Liver (tissue), 9 donors: ENCODE data around the gene CCR7. TPM values are rescaled to one million over a fixed set of nuclear protein-coding genes. Genes with fewer than 3 reads are reported as not detected.
A peak's percentile ranks its signal among the peaks of the same experiment; 100 is the strongest.

Experiments
- DNase-seq: peaks from one replicate; pipeline ENCODE4 v3.0.0-alpha.2; 2017; ENCODE audit warnings: low spot score
- H3K27ac ChIP-seq, 2 donors: one replicate each; pipeline ENCODE4 v1.7.0; 2013; ENCODE audit warnings: inconsistent platforms in 2 of 2, low read length in 2 of 2, control low read depth in 1 of 2, low read depth in 1 of 2, mild to moderate bottlenecking in 1 of 2
- H3K27me3 ChIP-seq, 4 donors: one replicate each; pipeline versions ENCODE4 v1.6.1 to v1.7.0; 2013; ENCODE audit warnings: low read length in 3 of 4, inconsistent platforms in 1 of 4, mild to moderate bottlenecking in 1 of 4, moderate library complexity in 1 of 4; ENCODE audit not compliant: control insufficient read depth in 4 of 4, insufficient read depth in 4 of 4
- H3K36me3 ChIP-seq, 4 donors: one replicate each; pipeline versions ENCODE4 v1.6.1 to v1.7.0; 2013; ENCODE audit warnings: low read length in 3 of 4, mild to moderate bottlenecking in 3 of 4, low read depth in 1 of 4, moderate library complexity in 1 of 4; ENCODE audit not compliant: control insufficient read depth in 4 of 4, insufficient read depth in 3 of 4
- H3K4me1 ChIP-seq, 4 donors: one replicate each; pipeline versions ENCODE4 v1.6.1 to v1.7.0; 2013; ENCODE audit warnings: low read length in 3 of 4, mild to moderate bottlenecking in 3 of 4, moderate library complexity in 1 of 4; ENCODE audit not compliant: control insufficient read depth in 4 of 4, insufficient read depth in 4 of 4
- H3K4me3 ChIP-seq, 3 donors: one replicate each; pipeline versions ENCODE4 v1.6.1 to v1.7.0; 2013; ENCODE audit warnings: low read length in 3 of 3, control low read depth in 1 of 3, low read depth in 1 of 3, mild to moderate bottlenecking in 1 of 3
- H3K9ac ChIP-seq, 2 donors: one replicate each; pipeline ENCODE4 v1.7.0; 2013; ENCODE audit warnings: low read length in 2 of 2, mild to moderate bottlenecking in 2 of 2, moderate library complexity in 2 of 2, control low read depth in 1 of 2, low read depth in 1 of 2
- H3K9me3 ChIP-seq, 4 donors: one replicate each; pipeline versions ENCODE4 v1.6.1 to v1.7.0; 2013; ENCODE audit warnings: low read length in 3 of 4; ENCODE audit not compliant: control insufficient read depth in 4 of 4
- CTCF ChIP-seq: fragments of 150-350 bp; IDR thresholded peaks from 2 replicates; pipeline ENCODE4 v1.5.1; 2017; ENCODE audit warnings: improper control_type of control experiment, low read depth, low read length; ENCODE audit not compliant: missing input control
- EGR1 ChIP-seq, 2 donors: IDR thresholded peaks; 2 replicates each; pipeline ENCODE4 v1.6.1; 2016 to 2018; ENCODE audit warnings: antibody characterized with exemption in 2 of 2, low read depth in 2 of 2
- FOXA1 ChIP-seq: IDR thresholded peaks from 2 replicates; pipeline ENCODE4 v1.6.1; 2016; ENCODE audit warnings: antibody characterized with exemption
- GABPA ChIP-seq, 2 donors: IDR thresholded peaks in 1 of 2; conservative IDR thresholded peaks in 1 of 2; 2 replicates each; pipeline ENCODE4 v1.6.1; 2016; ENCODE audit warnings: antibody characterized with exemption in 2 of 2, mild to moderate bottlenecking in 1 of 2, moderate library complexity in 1 of 2
- HNF4G ChIP-seq: IDR thresholded peaks from 2 replicates; pipeline ENCODE4 v1.6.1; 2016; ENCODE audit warnings: antibody characterized with exemption
- MAX ChIP-seq: IDR thresholded peaks from 2 replicates; pipeline ENCODE4 v1.6.1; 2016; ENCODE audit warnings: antibody characterized with exemption
- SP1 ChIP-seq: IDR thresholded peaks from 2 replicates; pipeline ENCODE4 v1.6.1; 2018; ENCODE audit warnings: antibody characterized with exemption, mild to moderate bottlenecking
- TAF1 ChIP-seq: conservative IDR thresholded peaks from 2 replicates; pipeline ENCODE4 v1.6.1; 2016; ENCODE audit warnings: antibody characterized with exemption, mild to moderate bottlenecking
- YY1 ChIP-seq: IDR thresholded peaks from 2 replicates; pipeline ENCODE4 v1.6.1; 2016; ENCODE audit warnings: antibody characterized with exemption, mild to moderate bottlenecking
- WGBS: extraction: QIAGEN DNeasy Blood & Tissue Kit; methylation state at CpG from one replicate; pipeline ENCODE4 v1.1.7; 2013; 5-methylcytosine and 5-hydroxymethylcytosine counted together
- polyA plus RNA-seq, 2 donors: library from polyadenylated mRNA; stranded (reverse) in 1 of 2; unstranded in 1 of 2; fragments of 200-250 nt in 1 of 2; fragments of >200 nt in 1 of 2; fragmentation: Nextera tagmentation in 1 of 2; extraction: Ambion mirVana in 1 of 2; gene quantifications; one replicate each; pipeline versions ENCODE4 v1.2.1 to v1.2.3, GENCODE V29; 2013 to 2015
- total RNA-seq, 2 donors: library from RNA; depleted of rRNA; stranded (reverse); fragments of >200 nt; gene quantifications; one replicate each; pipeline ENCODE4 v1.2.3, GENCODE V29; 2014
- TF ChIP-seq, protein P1 (sequence below): IDR thresholded peaks from 2 replicates; pipeline ENCODE4 v1.6.1; 2016; ENCODE audit warnings: antibody characterized with exemption
- TF ChIP-seq, protein P2 (sequence below): IDR thresholded peaks from 2 replicates; pipeline ENCODE4 v1.6.1; 2016; ENCODE audit warnings: antibody characterized with exemption
- donor health status: healthy.
- donor health status: healthy.
- donor health status: healthy.
- donor health status: healthy.
- donor health status: healthy.

Gene CCR7
- total and polyA plus RNA-seq, 4 donors: 0.08 to 0.89 (median 0.28) TPM

GRCh38 chr17:40604327-40605080 lies 39.2 kb upstream of the CCR7 start (continued):
- TF ChIP-seq, protein P1, sequence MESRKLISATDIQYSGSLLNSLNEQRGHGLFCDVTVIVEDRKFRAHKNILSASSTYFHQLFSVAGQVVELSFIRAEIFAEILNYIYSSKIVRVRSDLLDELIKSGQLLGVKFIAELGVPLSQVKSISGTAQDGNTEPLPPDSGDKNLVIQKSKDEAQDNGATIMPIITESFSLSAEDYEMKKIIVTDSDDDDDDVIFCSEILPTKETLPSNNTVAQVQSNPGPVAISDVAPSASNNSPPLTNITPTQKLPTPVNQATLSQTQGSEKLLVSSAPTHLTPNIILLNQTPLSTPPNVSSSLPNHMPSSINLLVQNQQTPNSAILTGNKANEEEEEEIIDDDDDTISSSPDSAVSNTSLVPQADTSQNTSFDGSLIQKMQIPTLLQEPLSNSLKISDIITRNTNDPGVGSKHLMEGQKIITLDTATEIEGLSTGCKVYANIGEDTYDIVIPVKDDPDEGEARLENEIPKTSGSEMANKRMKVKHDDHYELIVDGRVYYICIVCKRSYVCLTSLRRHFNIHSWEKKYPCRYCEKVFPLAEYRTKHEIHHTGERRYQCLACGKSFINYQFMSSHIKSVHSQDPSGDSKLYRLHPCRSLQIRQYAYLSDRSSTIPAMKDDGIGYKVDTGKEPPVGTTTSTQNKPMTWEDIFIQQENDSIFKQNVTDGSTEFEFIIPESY: no peak
- TF ChIP-seq TAF1 (no peak), YY1 (peak; percentile 34), CTCF (no peak)
- TF ChIP-seq, protein P2, sequence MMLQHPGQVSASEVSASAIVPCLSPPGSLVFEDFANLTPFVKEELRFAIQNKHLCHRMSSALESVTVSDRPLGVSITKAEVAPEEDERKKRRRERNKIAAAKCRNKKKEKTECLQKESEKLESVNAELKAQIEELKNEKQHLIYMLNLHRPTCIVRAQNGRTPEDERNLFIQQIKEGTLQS: no peak

- Histone ChIP-seq H3K36me3 (no peaks in the 10 kb centered on the region), H3K4me3 (no peak overlapping the region), H3K4me1 (peaks cover 4 to 8% (median 5%) of the 10 kb centered on the region in 4 donors), H3K9ac (no peak overlapping the region), H3K27ac (no peak overlapping the region), H3K9me3 (no peaks in the 10 kb centered on the region), H3K27me3 (no peaks in the 10 kb centered on the region)
- TF ChIP-seq GABPA (IDR thresholded peaks at IDR 0.05 in 1 of 2, conservative IDR thresholded peaks at IDR 0.05 in 1 of 2) (no peak), SP1 (no peak), HNF4G (no peak), EGR1 (IDR thresholded peaks at IDR 0.05; ENCODE audit: low read depth in 2 of 2) (no peak), MAX (no peak), FOXA1 (no peak)
- TF ChIP-seq, protein P2: no peak
- TF ChIP-seq, protein P1: no peak
- 90% methylated on average over 22 of the region's 22 CpGs for WGBS
- DNase-seq: no peak
Observed at GRCh38 chr17:40602445-40603443, 37.5 kb upstream of the CCR7 start.
